MV-4-11 (cell line): ENCODE data around the gene RAB36.
"Not testable (repeated sequence)": the region's sequence is repeated elsewhere in the genome, so short reads cannot be mapped to it uniquely, and the experiment has no call there.

Source experiments
- DNase-seq: peaks from one replicate; lab custom pipeline; 2025; lab: John Stamatoyannopoulos, UW

RAB36 gene

DNA sequence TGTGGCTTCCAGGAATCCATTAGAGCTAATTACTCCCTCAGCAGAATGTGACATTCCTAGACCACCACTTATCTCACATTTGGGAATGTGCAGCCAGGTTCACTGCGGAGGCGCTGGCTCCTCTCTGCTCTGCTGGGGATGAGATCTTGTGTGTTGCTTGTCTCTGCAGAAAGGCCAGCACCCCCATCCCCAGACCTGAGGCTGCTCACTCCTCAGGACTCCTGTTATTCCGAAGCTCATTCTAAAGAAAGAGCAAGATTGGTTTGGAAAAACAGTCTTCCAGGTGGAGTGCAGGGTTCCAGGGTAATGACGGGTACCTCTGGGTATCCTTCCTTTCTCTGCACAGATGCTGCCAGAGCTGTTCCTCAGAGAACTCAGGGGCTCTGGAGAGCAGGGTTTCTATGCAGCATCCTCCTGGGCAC, 24.3 kb upstream of the RAB36 start:
- DNase-seq: no peak

DNA sequence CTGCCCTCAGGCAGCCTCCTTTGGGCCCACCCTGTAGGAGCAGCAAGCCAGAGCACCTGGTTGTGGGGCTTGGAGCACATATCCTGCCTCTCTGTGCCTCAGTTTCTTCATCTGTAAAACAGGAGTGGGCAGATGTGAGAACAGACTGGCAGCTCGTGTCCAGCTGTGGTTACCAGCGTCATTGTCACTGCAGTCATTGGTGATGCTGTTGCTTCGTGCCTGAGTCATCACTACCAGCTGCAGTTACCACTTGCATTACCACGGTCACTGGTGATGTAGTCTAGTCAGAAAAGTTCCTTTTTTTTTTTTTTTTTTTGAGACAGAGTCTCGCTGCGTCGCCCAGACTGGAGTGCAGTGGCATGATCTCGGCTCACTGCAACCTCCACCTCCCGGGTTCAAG, 23.9 kb upstream of the RAB36 start:
- peak; percentile 88 for DNase-seq

DNA sequence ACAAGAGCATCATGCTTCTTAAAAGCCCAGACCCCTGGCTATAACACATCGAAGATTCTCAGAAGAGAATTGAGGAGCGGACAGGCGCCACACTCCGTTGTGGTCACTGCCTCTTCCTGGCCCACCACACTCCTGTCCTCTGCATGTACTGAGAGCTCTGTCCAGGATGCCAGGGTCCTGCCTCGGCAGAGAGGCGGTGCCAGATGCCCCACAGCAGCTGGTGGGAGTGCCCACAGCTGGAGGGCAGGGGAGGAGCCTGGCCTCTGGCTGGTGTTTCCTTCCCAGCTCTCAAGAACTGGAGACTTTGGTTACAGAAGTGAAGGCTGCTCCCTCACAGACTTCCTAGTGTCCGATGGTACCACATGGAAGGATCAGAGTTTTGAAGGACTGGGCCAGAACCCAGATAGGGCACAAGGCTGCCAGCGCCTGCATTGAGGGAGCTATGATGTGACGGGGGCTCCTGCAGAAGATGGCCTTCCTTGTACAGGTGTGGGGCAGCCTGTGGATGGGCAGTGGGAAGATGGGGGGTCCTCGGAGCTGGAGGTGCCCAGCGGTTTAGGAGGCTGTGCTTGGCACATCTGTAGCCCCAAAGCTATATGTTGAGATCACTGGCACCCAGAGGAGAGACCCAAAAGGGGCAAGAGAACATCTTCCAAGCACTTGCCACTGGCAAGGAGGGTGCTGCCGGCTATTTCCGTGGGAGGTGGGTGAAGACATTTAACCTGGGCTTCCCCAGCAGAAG, 22.9 kb upstream of the RAB36 start:
- no peak for DNase-seq

DNA sequence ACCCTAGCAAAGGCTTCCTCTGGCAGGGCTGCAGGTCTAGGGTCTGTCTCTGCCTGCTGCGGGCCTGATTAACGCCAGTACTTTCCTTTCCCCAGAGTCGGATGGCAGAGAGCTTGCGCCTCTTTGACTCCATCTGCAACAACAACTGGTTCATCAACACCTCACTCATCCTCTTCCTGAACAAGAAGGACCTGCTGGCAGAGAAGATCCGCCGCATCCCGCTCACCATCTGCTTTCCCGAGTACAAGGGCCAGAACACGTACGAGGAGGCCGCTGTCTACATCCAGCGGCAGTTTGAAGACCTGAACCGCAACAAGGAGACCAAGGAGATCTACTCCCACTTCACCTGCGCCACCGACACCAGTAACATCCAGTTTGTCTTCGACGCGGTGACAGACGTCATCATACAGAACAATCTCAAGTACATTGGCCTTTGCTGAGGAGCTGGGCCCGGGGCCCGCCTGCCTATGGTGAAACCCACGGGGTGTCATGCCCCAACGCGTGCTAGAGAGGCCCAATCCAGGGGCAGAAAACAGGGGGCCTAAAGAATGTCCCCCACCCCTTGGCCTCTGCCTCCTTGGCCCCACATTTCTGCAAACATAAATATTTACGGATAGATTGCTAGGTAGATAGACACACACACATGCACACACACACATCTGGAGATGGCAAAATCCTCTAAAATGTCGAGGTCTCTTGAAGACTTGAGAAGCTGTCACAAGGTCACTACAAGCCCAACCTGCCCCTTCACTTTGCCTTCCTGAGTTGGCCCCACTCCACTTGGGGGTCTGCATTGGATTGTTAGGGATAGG, 22.1 kb upstream of the RAB36 start:
- no peak for DNase-seq

DNA sequence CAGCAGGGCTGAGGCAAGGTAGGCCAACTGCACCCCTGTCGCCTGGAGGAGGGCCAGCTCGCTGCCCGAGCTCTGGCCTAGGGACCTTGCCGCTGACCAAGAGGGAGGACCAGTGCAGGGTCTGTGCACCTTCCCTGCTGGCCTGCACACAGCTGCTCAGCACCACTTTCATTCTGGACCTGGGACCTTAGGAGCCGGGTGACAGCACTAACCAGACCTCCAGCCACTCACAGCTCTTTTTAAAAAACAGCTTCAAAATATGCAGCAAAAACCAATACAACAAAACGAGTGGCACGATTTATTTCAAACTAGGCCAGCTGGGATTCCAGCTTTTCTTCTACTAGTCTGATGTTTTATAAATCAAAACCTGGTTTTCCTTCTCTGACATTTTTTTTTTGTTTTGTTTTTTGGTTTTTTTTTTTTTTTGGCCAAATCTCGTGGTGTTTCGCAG, 21.4 kb upstream of the RAB36 start:
- no peak for DNase-seq

DNA sequence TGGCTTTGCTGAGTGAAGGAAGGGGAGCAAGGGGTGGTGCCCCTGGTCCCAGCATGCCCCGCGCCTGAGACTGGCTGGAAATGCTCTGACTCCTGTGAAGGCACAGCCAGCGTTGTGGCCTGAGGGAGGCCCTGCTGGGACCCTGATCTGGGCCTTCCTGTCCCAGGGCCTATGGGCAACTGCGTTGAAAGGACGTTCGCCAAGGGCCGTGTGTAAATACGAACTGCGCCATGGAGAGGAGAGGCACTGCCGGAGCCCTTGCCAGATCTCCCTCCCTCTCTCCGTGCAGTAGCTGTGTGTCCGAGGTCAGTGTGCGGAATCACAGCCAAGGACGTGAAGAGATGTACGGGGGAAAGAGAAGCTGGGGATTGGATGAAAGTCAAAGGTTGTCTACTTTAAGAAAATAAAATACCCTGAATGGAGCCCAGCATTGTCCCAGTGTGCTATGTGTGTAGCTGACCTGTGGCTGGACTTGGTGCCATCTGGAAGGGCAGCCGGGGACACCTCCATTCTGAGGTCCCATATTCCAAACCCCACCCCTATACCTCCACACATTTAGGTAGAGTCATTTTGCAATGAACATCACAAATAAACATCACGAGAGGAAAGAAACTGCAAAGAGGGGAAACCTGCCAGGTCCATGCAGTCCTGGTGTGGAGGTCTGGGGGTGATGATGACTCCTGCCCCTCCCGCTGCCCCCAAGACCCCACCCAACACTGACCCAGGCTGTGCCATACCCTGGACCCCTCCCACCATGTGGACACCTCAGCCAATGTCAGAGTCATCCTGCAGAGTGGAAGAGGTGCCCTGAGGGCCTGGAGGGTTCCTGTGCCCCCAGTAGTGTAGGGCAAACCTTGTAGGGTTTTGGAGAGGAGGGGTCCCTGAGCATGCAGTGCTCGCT, 20.4 kb upstream of the RAB36 start:
- DNase-seq: no peak

DNA sequence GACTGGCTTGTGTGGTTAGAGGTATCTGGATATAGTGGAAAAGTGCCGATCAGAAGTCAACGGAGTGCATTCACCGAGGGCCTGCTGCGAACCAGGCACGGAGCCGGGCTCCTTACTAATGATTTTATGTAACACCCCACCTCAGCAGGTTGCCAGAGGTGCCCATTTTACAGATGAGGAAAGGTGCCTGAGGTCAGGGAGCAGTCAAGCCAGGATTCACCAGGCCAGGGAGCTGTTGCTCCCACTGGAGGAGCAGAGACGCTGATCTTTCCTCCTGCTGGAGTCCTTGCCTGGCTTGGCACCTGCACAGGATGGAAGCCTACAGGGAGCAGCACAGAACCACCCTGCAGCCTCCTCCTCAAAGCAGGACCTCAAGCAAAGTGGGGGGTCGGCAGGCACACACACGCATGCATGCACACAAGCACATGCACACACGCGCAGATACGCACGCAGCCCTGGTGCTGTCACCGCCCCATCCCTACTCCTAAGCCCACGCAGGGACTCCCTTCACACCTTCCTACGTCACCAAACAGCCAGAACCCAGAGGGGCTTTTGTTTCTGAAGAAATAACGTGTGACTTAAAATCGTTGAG, 19.7 kb upstream of the RAB36 start:
- DNase-seq: no peak

DNA sequence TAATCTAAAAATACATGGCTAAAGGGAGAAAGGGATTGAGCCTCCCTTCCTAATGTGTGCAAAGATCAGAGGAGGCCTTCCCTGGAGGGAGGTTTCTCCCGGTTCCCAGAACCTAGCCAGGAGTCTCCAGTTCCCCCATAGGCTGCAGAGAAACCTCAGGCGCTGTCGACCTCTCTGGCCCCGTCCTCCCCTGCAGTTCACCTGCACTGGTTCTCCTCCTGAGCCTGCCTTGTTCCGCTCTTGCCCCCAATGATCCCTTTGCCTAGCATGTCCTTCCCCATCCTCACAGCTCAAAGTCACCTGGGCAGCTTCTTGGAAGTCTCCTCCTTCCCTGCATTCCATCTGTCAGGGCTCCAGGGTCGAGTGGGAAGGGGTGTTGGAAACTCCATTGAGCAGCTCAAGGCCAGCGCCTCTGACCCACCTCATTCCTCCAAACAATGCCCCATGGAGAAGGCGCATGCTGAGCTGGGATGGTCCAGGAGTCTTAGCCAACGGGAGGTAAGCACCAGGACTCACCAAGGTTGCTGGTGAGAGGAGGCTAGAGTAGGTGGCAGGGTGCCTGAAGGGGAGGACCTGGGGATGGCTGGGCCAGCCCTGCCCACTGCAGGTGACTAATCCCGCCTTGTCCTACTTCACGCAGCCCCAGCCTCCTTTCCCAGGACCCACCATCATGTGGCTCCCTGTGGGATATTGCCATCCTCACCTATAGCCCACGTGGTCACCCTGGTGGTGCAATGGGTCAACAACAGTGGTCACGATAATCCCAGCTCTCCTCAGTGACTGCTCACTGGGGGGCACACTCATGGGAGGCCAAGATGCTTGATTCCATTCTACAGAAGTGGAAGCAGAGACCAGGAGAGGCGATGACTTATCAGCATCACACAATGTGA, 18.9 kb upstream of the RAB36 start:
- no peak for DNase-seq

DNA sequence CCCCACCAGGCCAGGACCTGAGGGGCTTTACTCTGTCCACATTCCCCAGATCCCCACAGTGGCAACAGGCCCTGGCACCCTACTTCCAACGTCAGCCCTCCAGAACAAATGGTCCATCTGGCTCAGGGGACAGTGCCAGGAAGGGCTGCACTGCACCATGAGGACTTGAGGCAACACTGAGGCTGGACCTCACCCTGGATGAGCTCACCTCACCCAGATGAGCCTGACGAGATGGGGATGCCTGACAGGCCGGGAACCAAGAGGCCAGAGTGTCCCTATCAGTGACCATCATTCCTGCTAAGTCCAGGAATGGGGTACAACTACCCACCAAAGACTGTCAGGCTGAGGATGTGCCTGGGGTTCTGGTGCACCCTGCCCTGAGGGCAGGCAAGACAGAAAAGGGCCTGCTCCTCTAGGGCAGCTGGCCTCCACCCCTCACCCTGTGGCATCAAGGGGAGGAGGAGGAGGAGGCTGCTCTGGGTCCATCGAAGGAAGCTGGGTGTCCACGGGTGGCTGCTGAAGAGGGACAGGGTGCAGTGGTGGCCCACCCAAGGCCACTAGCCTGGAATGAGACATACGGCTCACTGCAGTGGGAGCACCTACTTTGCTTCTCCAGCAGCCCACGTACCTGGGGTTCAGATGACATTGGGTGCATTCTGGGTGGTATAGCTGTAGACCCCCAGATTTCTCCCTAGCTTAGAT, 18.1 kb upstream of the RAB36 start:
- DNase-seq: no peak

DNA sequence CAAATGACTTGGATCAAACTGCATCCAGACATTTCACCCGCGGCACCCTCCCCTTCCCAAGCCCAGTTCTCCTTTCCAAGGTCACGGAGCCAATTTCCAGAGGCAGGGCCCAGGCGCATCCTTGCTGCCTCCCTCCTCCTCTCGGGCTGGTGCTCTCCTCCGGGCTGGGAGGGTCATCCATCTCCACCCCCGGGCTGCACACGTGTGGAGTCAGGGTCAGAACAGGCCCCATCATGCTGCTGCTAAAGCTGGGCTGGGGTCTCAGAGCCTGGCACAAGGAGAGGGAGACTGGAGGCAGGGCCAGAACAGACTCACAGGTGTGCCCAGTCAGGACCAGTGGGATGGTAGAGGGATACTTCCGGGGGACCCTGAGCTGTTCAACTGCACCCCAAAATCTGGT, 17.5 kb upstream of the RAB36 start:
- DNase-seq: no peak

DNA sequence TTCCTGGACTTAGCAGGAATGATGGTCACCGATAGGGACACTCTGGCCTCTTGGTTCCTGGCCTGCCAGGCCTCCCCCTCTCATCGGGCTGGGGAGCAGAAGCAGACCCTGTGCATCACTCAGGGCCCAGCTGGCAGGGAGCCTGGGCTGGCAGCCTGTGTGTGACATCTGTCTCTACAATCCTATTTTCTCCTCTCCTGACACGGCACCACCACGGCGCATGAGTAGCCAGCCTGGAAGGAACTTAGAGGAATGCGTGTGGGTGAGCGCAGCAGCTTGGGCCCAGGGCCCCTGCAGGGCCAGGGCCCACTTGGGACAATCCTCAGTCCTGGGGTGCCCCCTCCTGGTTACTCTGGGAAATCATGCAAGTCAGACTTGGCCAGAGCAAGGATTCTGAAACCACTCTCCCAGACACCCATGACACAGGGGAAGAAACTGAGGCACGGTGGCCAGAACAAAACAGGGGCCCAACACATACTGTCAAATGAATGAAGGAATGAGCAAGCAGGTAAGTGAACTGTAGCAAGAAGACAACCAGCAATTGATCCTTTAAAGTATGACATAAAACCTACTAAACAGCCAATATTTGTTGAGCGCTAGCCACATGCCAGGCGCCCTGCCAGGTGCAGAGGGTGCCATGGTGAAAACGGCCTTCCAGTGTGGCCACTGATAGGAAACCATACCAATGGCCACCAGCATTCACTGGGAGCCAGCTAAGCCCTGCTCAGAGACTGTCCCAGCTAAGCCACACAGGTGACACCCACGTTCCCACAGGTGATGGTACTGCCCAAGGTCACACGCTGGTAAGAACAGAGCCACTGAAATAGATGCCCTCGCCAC, 16.8 kb upstream of the RAB36 start:
- DNase-seq: peak; percentile 46

DNA sequence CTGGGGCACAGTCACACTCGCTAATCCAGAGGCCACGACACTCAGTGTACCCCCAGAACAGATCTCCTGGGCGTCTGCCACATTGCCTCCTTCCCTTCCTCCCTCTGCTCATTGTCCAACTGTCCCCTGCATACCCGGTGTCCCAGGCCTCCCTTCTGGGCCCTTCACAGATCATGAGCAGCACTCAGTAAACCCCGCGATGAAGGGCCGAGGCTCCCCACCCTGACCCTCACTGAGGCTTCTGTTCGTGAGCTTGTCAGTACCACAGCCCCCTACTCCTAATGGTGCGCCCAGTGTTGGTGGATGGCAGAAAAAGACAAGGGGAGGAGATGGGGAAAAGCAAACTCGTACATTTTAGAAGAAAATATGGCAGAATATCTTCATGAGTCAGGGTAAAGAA, 16.1 kb upstream of the RAB36 start:
- DNase-seq: no peak

DNA sequence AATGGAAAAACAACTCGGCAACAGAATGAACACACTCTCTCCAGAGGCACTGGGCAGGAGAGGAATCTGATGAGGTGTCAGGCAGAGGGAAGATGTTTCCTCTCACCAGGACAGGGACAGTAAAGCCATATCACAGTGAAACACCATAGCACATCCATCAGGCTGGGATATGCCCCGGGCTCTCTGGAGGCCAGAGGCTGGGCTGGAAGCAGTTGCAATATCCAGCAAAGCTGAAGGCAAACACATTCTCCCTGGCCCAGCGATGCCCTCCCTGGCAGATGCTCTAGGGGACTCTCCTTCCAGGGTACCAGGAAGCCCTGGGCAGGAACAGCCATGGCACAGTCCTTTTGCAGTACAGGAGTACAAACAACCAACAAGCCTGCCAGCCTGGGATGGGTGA, 14.6 kb upstream of the RAB36 start:
- no peak for DNase-seq

DNA sequence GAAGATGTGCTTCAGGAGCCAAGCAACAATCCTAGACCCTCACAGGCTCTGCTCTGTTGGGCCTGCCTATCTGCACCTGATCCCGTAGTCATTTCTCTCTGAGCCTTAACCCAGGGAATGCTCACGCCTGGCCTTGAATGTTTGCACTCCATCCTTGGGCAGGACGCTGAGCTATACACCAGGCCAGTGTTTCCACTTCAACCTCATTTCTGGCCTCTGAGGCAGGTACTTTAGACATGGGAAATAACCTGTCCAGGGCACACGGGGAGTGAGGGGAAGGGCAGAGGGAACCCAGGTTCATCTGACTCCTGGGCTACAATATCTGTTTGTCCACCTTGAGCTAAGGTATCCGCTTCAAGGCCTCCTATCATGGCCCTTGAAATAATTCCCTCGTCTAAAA, 13.3 kb upstream of the RAB36 start:
- DNase-seq: no peak

DNA sequence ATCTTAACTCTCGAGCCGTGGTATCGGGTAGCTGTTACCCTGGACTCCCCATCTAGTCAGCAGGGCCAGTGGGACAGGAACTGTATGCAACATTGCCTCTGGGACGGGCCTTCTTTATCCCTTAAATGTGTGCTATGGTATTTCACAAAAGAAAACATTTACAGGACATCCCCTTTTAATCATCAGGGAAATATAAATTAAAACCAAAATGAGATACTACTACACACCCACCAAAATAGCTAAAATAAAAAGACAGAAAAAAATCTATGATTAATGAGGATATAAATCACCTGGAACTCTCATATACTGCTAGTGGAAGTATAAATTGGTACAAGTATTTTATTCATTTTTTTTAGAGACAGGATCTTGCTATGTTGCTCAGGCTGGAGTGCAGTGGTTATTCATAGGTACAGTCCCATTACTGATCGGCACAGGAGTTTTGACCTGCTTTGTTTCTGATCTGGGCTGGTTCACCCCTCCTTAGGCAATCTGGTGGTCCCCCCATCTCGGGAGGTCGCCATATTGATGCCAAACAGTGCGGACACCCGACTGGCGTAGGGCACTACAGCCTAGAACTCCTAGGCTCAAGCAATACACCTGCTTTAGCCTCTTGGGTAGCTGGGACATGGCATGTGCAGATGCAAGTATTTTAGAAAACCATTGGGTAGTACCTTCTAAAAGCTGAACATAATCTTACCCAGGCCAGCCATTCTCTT, 12.7 kb upstream of the RAB36 start:
- DNase-seq: no peak

DNA sequence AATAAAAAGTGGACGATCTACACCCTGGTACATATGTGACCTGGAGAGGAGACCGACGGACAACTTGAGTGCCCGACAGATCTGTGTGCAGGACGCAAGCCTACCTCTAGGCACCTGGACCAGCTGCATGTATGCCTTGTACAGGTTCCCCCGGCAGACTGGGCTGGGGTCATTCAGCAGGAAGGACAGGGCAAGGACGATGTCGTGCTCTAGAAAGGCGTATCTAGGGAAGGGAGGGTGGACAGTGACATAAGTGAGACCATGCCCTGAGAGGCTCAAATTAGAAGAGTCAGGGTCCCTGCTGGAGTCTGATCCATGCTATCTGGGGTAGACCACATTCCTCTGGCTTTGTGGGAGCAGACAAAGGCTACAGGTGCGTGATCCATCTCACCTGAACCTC, 11.4 kb upstream of the RAB36 start:
- no peak for DNase-seq

DNA sequence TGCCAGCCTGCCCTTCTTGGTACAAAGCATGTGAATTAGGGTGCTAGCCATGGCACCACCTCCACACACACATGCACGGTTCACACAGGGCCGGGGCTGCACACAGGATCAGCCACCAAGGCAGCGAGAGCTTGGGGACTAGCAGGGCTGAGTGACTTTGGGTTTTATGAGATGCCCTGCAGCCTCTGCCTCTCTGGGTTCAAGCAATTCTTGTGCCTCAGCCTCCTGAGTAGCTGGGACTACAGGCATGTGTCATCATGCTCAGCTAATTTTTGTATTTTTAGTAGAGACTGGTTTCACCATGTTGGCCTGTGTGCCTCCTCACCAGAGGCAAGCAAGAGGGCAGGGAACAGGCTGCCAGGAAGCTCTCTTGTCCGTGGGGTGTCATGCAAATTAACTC, 8.3 kb upstream of the RAB36 start:
- DNase-seq: not testable (repeated sequence)

DNA sequence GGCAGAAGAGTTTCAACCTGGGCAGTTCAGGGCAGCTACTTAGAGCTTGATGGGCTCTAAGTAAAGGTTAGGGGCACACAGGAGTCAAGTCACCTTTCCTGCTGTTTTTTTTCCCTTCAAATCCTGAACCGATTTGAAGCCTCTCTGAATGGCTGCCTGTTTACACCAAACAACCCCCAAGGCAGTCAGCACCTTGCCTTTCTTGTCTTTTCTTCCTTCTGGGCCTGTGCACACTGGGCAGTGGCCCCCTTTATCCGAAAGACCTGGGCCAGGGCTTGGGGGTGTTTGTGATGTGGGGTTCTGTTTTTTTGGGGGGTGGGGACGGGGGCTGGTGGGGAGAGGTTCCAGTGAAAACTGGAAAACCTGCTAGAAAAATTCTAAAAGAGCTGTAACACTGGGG, 7.8 kb upstream of the RAB36 start:
- no peak for DNase-seq
